Mucosa of descending colon (tissue), 3 donors: ENCODE measurements around the gene CERS6. TPM values are rescaled to one million over a fixed set of nuclear protein-coding genes. Genes with fewer than 3 reads are reported as not detected.

Experiments
- ATAC-seq: fragments of 200-7000 bp; cut with Tn5 transposase; one replicate; pipeline ENCODE4 v1.9.1; 2020; ENCODE audit warnings: mild to moderate bottlenecking, moderate library complexity
- DNase-seq, 3 donors: peaks; one replicate each; pipeline ENCODE4 v3.0.0-alpha.2; 2020
- H3K36me3 ChIP-seq: fragments of 200-600 bp; one replicate; pipeline ENCODE4 v1.8.0; 2021; ENCODE audit warnings: low read depth, mild to moderate bottlenecking
- H3K4me1 ChIP-seq: fragments of 200-600 bp; one replicate; pipeline ENCODE4 v1.8.0; 2021; ENCODE audit warnings: low read depth, mild to moderate bottlenecking
- H3K4me3 ChIP-seq: fragments of 200-600 bp; one replicate; pipeline ENCODE4 v1.8.0; 2021; ENCODE audit warnings: mild to moderate bottlenecking
- H3K9me3 ChIP-seq: fragments of 200-600 bp; one replicate; pipeline ENCODE4 v1.8.0; 2021; ENCODE audit warnings: mild to moderate bottlenecking
- intact Hi-C, 2 donors: fragments of 100-400 bp; cut with DNase I in 1 of 2; cut with micrococcal nuclease in 1 of 2; formaldehyde crosslinking; loops; one replicate each; pipeline versions ENCODE4 v1.11.0 to v1.11.1; 2022; cut with DNase I, micrococcal nuclease
- total RNA-seq, 3 donors: library from RNA; stranded (reverse); fragmentation: NEBNext Ultra II Directional in 2 of 3; extraction: Animal tissue kit (Norgen Biotek cat#: 25700) in 2 of 3; gene quantifications; one replicate each; pipeline versions ENCODE4 v1.2.1 to v1.2.4, GENCODE V29; 2021 to 2023
- TF ChIP-seq, protein P1 (sequence below): fragments of 200-600 bp; IDR thresholded peaks from one replicate; pipeline ENCODE4 v1.8.0; 2022; ENCODE audit warnings: antibody characterized with exemption, mild to moderate bottlenecking
- donor health status: DM: no; HTN: no; CAD: no; lungs with moderate emphysema.
- donor health status: DM: no; HTN: no; CAD: no.
- donor health status: DM: no; HTN: yes; CAD: no.

CERS6 gene
- total RNA-seq, 3 donors from 2014 or later, result 27.4 to 67.2 (median 65.0) TPM

DNA sequence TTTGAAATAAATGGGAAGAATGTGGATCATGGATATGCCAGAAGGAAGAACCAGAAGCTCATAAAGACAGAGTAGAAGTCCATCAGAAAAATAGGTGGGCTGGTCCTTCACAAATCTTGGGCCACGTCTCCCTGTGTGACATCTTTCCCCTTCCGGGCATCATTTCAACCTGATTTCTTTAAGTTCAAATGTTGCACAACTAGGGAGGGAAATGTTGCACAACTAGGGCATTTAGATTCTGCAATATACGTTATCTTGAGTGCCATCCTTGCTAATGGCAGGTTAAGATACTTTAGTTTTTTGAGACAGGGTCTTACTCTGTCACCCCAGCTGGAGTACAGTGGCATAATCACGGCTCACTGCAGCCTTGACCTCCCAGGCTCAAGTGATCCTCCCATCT, 129.6 kb downstream of the CERS6 start:
- Histone ChIP-seq H3K4me1 (peaks cover 4% of the 10 kb centered on the region), H3K36me3 (no peaks in the 10 kb centered on the region), H3K9me3 (no peaks in the 10 kb centered on the region), H3K4me3 (no peak overlapping the region)
- no peak for ATAC-seq
- intact Hi-C loops, result no loop called here
- TF ChIP-seq, protein P1, sequence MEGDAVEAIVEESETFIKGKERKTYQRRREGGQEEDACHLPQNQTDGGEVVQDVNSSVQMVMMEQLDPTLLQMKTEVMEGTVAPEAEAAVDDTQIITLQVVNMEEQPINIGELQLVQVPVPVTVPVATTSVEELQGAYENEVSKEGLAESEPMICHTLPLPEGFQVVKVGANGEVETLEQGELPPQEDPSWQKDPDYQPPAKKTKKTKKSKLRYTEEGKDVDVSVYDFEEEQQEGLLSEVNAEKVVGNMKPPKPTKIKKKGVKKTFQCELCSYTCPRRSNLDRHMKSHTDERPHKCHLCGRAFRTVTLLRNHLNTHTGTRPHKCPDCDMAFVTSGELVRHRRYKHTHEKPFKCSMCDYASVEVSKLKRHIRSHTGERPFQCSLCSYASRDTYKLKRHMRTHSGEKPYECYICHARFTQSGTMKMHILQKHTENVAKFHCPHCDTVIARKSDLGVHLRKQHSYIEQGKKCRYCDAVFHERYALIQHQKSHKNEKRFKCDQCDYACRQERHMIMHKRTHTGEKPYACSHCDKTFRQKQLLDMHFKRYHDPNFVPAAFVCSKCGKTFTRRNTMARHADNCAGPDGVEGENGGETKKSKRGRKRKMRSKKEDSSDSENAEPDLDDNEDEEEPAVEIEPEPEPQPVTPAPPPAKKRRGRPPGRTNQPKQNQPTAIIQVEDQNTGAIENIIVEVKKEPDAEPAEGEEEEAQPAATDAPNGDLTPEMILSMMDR, result no peak
- DNase-seq, result no peak

DNA sequence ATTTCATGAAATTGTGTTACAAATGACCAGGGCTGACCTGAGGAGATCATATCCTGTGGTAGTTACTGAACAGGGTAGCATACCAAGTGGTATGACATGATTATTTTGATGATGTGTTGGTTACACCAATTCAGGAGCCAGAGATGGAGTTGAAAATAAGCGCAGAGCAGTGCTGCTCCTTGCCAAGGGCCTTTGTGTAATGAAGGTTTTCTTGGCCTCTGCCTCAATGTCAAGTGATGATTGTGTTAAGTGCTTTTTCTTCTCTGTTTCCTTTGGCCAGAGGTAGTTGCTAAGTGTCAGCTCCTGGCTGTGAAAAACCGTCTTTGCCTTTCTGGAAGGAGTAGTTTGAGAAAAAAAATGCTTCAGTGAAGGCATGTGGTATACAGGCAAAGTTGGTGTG, 131.2 kb downstream of the CERS6 start:
- ATAC-seq (no peak), DNase-seq (no peak)
- intact Hi-C loops, result no loop called here
- Histone ChIP-seq H3K9me3 (no peaks in the 10 kb centered on the region), H3K36me3 (no peaks in the 10 kb centered on the region), H3K4me3 (no peak overlapping the region), H3K4me1 (peaks cover 4% of the 10 kb centered on the region)
- TF ChIP-seq, protein P1, result no peak

DNA sequence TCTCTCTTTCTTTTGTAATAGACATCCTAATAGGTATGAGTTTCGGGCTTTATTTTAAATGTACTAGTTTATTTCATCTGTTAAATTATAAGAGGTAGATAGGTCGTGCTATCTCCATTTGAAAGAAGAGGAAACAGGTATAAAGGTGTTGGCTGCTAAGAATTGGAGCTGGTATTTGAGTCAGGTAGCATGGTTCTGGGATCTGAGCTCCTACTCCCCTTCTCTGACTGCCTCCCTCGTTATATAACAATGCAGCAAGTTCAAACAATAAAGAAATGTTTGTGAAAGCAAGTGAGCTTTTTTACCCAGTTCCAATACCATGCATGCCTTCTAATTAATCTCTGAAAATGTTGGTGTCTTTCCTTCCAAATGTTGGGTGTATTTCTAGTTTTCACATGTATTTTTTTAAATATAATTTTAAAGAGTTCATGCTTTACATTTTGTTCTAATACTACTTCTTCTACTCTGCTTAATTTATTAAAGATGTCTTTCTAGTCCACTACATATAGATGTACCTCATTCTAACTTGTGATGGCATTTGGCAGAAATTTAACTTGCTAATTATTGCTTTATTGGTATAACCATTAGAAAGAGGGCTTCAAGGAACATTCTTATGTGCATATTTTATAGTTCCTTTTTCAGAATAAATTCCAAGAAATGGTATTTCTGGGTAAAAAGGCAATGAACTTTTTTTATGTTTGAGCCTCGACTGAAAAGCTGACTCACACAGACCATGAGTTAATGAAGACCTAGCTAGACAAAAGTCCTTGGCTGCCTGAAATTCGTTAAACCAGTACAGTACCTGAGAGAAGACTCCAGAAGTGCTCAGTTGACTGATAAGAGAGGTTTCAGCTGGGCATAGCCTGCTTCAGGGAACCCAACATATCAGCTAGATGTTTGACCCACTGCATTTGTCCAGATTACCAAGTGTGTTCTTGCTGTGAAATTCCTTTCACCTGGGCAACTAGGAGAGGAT, 133.5 kb downstream of the CERS6 start:
- intact Hi-C loops, result no loop called here
- Histone ChIP-seq H3K9me3 (no peaks in the 10 kb centered on the region), H3K4me1 (no peaks in the 10 kb centered on the region), H3K36me3 (no peaks in the 10 kb centered on the region), H3K4me3 (no peak overlapping the region)
- TF ChIP-seq, protein P1, result no peak
- DNase-seq (no peak), ATAC-seq (no peak)

DNA sequence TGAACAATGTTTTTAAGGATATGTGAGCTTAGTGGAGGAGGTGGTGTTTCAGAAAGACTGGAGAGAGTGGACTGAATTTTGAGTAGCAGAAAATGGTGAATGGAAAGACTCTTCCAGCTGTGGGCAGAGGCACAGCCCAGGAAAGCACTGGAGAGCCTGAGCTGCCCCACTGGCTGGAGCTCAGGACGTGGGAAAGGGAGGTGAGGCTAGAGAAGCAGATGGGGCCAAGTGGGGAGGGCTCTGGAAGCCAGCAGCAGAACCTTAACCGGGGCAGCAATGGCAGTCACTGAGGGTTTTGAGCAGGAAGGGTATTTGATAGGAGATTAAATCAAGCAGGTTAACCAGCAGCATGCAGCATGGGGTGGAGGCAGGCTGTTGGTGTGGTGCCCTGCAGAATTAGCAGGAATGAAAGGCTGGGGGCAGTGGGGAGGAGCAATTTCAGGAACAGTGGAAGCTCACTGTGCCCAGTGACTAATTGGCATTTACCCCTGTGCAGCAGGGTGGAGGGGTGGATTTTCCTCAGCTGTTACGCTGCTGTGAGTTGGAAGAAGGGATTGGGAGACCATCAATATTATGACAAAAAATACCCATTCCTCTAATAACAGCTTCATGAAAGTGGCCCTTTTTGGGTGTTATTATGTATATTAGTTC, 136.2 kb downstream of the CERS6 start:
- H3K4me3 ChIP-seq, result no peak overlapping the region
- ATAC-seq (peak; percentile 22), DNase-seq (no peak)
- TF ChIP-seq, protein P1, result no peak
- H3K36me3 ChIP-seq, result no peaks in the 10 kb centered on the region
- no peaks in the 10 kb centered on the region for H3K9me3 ChIP-seq
- intact Hi-C loops, result no loop called here
- H3K4me1 ChIP-seq, result no peaks in the 10 kb centered on the region

DNA sequence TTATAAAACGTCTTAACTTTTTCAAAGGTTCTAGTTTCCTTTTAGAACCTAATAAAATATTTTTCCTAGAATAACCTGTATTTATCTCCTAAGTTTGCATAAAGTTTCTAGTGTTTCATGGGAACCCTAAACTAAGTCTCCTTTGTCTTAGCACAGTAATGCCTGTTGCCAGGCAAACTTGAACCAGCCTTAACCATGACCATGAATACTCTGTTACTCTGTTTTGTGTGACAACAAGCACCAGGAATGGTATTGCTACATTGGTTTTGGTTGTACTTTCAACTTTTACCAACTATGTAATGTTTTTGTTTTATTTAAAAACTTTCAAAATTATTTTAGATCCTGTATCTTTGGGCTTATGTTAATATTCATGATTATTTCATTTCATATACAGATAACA, 137.6 kb downstream of the CERS6 start:
- ATAC-seq, result no peak
- intact Hi-C loops, result no loop called here

More for the DNA sequence above, 137.6 kb downstream of the CERS6 start:
- TF ChIP-seq, protein P1, result no peak
- Histone ChIP-seq H3K4me1 (no peaks in the 10 kb centered on the region), H3K4me3 (no peak overlapping the region), H3K36me3 (no peaks in the 10 kb centered on the region), H3K9me3 (no peaks in the 10 kb centered on the region)
- DNase-seq, result no peak
